ENCODE results near the gene POLR2I. TPM values are rescaled to one million over a fixed set of nuclear protein-coding genes. Genes with fewer than 3 reads are reported as not detected.

Gene POLR2I
- total and polyA plus RNA-seq, 12 donors: 38.0 to 127 (median 72.4) TPM

DNA sequence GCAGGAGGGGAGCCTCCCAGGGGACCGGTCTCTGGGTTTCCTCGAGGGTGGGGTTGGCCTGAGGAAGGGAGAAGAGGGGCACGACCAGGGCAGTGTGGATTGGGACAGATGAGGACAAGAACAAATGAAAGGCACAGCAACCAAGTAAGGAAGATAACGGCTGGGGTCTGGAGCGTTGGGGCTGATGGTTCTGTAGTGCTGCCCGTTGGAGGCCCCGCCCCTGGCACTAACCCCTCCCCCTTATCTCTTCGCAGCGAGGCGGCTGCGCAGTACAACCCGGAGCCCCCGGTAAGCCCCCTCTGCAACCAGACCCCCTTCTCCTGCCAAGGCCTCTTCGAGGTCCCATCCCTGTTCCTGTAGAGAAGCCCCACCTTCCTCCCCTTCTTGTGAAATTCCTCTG, 27.4 kb upstream of the POLR2I start:
- Histone ChIP-seq H3K27ac (peak overlapping the region in 1 of 5 donors; percentile 98), H3K36me3 (replicated peaks in 1 of 2) (peaks cover 0 to 53% of the 10 kb centered on the region in 2 donors), H3K4me3 (no peak overlapping the region), H3K4me1 (replicated peaks in 1 of 2) (peaks cover 13 to 15% of the 10 kb centered on the region in 2 donors), H3K27me3 (no peaks in the 10 kb centered on the region), H3K9me3 (replicated peaks in 1 of 3) (no peaks in the 10 kb centered on the region)
- WGBS, 4 donors: 93 to 96% (median 95%) methylated on average over 13 to 14 of the region's 14 CpGs
- no peak for DNase-seq
- intact Hi-C loops (cut with DNase I): no loop called here
- TF ChIP-seq, protein P1, sequence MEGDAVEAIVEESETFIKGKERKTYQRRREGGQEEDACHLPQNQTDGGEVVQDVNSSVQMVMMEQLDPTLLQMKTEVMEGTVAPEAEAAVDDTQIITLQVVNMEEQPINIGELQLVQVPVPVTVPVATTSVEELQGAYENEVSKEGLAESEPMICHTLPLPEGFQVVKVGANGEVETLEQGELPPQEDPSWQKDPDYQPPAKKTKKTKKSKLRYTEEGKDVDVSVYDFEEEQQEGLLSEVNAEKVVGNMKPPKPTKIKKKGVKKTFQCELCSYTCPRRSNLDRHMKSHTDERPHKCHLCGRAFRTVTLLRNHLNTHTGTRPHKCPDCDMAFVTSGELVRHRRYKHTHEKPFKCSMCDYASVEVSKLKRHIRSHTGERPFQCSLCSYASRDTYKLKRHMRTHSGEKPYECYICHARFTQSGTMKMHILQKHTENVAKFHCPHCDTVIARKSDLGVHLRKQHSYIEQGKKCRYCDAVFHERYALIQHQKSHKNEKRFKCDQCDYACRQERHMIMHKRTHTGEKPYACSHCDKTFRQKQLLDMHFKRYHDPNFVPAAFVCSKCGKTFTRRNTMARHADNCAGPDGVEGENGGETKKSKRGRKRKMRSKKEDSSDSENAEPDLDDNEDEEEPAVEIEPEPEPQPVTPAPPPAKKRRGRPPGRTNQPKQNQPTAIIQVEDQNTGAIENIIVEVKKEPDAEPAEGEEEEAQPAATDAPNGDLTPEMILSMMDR (IDR thresholded peaks at IDR 0.05): no peak
- TF ChIP-seq POLR2A (IDR thresholded peaks at IDR 0.05): no peak

- Histone ChIP-seq H3K27me3 (no peaks in the 10 kb centered on the region), H3K9me3 (replicated peaks in 1 of 3) (no peaks in the 10 kb centered on the region), H3K36me3 (replicated peaks in 1 of 2) (peaks cover 0 to 45% of the 10 kb centered on the region in 2 donors), H3K4me3 (peak overlapping the region in 2 of 4 donors; percentile 71 to 94), H3K27ac (peak overlapping the region in 4 of 5 donors; percentile 96 to 99 (median 98)), H3K4me1 (replicated peaks in 1 of 2) (peaks cover 16 to 20% of the 10 kb centered on the region in 2 donors)
- DNase-seq: peak; percentile 85 to 96 (median 89)
- TF ChIP-seq, protein P1 (IDR thresholded peaks at IDR 0.05): no peak
- TF ChIP-seq POLR2A (IDR thresholded peaks at IDR 0.05): peak in 1 of 2 donors; percentile 74
- whole genome bisulfite sequencing, 4 donors: 19 to 54% (median 26%) methylated on average over 15 to 42 of the region's 42 CpGs
- intact Hi-C loops (cut with DNase I): no loop called here
Observed at GRCh38 chr19:36141039-36141927, 26.6 kb upstream of the POLR2I start.

- H3K27ac ChIP-seq: peak overlapping the region; percentile 96 to 99 (median 99)
- peak in 6 of 7 donors; percentile 57 to 78 (median 66) for DNase-seq
- H3K9me3 ChIP-seq (replicated peaks in 1 of 3): no peaks in the 10 kb centered on the region
- TF ChIP-seq POLR2A (IDR thresholded peaks at IDR 0.05): no peak
- TF ChIP-seq, protein P1 (IDR thresholded peaks at IDR 0.05): no peak
- H3K27me3 ChIP-seq: no peaks in the 10 kb centered on the region
- peak overlapping the region; percentile 66 to 98 (median 82) for H3K4me3 ChIP-seq
- 0 to 2% (median 1%) methylated on average over 21 to 31 of the region's 31 CpGs for WGBS, 4 donors
- peaks cover 0 to 37% of the 10 kb centered on the region in 2 donors for H3K36me3 ChIP-seq (replicated peaks in 1 of 2)
- H3K4me1 ChIP-seq (replicated peaks in 1 of 2): peaks cover 16 to 21% of the 10 kb centered on the region in 2 donors
- intact Hi-C loops (cut with DNase I): no loop called here
Observed at GRCh38 chr19:36140304-36141038, 25.8 kb upstream of the POLR2I start.

All from adrenal gland (tissue), 12 donors.